Measurements from ENCODE around the gene PRR29.

GRCh38 chr17:64051153-64051552, 53.0 kb downstream of the PRR29 start:
- TF ChIP-seq CTCF (IDR thresholded peaks at IDR 0.05) (no peak), POLR2A (IDR thresholded peaks at IDR 0.05) (no peak), POLR2AphosphoS5 (IDR thresholded peaks at IDR 0.05) (no peak)

All from prostate gland (tissue), 2 donors.